GM12892 (cell line): Measurements from ENCODE around the gene LTB4R2.

Source experiments
- POLR2A ChIP-seq: IDR thresholded peaks from 2 replicates; pipeline ENCODE4 v1.6.1; 2011; ENCODE audit warnings: low read depth, low read length, control low read depth
- POLR2AphosphoS5 ChIP-seq: IDR thresholded peaks from 2 replicates; pipeline ENCODE4 v1.6.1; 2011; ENCODE audit warnings: low read depth, low read length, control low read depth

DNA sequence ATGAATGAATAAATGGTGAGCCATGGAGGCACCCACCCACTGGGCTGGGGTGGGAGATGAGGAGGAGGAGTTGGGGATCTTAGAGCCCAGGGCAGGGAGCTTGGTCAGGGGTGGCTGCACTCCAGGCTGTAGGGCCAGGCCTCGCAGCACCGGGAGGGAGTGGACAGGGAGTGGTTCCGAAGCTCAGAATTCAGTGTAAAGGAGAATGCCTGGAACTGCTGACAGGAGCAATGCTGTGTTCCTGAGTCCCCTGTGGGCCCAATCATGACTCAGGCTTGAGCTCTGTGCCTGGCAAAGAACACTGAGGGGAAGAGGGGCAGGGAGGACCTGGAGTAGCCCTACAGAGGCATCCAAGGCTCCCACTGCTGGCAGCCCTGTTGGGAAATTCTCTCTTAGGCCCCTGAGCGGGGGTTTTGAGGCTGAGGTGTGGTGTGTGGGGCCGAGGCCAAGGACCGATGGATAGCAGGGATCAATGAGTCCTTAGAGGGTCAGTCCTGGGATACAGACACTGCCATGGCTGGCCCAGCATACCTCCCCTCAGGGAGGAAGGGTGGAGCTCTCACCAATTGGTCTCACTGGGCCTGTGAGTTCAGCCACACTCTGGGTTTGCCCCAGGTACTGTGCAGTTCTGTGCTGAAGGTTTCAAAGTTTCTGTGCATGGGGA, 29.0 kb upstream of the LTB4R2 start:
- TF ChIP-seq POLR2AphosphoS5 (no peak), POLR2A (no peak)
